IMR-90 (cell line): ENCODE measurements around the gene ERBB4. TPM values are rescaled to one million over a fixed set of nuclear protein-coding genes. Genes with fewer than 3 reads are reported as not detected.

Experiments
- ATAC-seq: fragments of 200-7000 bp; cut with Tn5 transposase; 2 replicates; pipeline ENCODE4 v1.9.1; 2020; ENCODE audit warnings: low read depth, mild to moderate bottlenecking, moderate library complexity
- BruUV-seq: library from RNA; stranded (reverse); fragments of 400-500 nt; replicated peaks from 2 replicates; lab custom pipeline; 2021; lab: Mats Ljungman, UMichigan
- CTCF ChIA-PET: fragments of 300-600 bp; formaldehyde crosslinking; extraction: SDS; loops from one replicate; lab custom pipeline; 2021; ENCODE audit warnings: antibody characterized with exemption; lab: Yijun Ruan, JAX
- POLR2A ChIA-PET: fragments of 300-600 bp; sonication (Branson Sonifier 250); formaldehyde crosslinking; loops from one replicate; lab custom pipeline; 2022; ENCODE audit warnings: antibody characterized with exemption; ENCODE audit not compliant: unreplicated experiment; lab: Charles Lee
- DNase-seq: peaks from one replicate; pipeline ENCODE4 v3.0.0; 2013
- H2AFZ ChIP-seq: replicated peaks from 2 replicates; pipeline ENCODE3; 2013; ENCODE audit warnings: low read length, mild to moderate bottlenecking; ENCODE audit not compliant: poor library complexity
- H2AK5ac ChIP-seq: 2 replicates; pipeline ENCODE4 v1.6.1; 2013; ENCODE audit warnings: low read depth, low read length, inconsistent platforms
- H2AK9ac ChIP-seq: replicated peaks from 2 replicates; pipeline ENCODE3; 2013; ENCODE audit warnings: mild to moderate bottlenecking, low read depth, low read length, moderate library complexity; ENCODE audit not compliant: poor library complexity
- H2BK120ac ChIP-seq: 2 replicates; pipeline ENCODE4 v1.6.1; 2013; ENCODE audit warnings: low read depth, low read length, inconsistent platforms
- H2BK15ac ChIP-seq: 3 replicates; pipeline ENCODE4 v1.6.1; 2013; ENCODE audit warnings: low read depth, low read length, inconsistent platforms
- H2BK20ac ChIP-seq: 2 replicates; pipeline ENCODE4 v1.6.1; 2013; ENCODE audit warnings: low read depth, mild to moderate bottlenecking, inconsistent platforms, low read length, moderate library complexity
- H2BK5ac ChIP-seq: 2 replicates; pipeline ENCODE4 v1.6.1; 2013; ENCODE audit warnings: mild to moderate bottlenecking, low read depth, low read length, inconsistent platforms; ENCODE audit not compliant: poor library complexity, severe bottlenecking
- H3K14ac ChIP-seq: replicated peaks from 2 replicates; pipeline ENCODE4 v1.6.1; 2013; ENCODE audit warnings: low read depth, low read length, inconsistent platforms
- H3K18ac ChIP-seq: 2 replicates; pipeline ENCODE4 v1.6.1; 2013; ENCODE audit warnings: low read depth, low read length, control low read depth
- H3K23ac ChIP-seq: 2 replicates; pipeline ENCODE4 v1.6.1; 2013; ENCODE audit warnings: low read depth, low read length, inconsistent platforms
- H3K27ac ChIP-seq: 2 replicates; pipeline ENCODE4 v1.5.1; 2013; ENCODE audit warnings: mild to moderate bottlenecking, control low read depth, low read length; ENCODE audit not compliant: insufficient read depth
- H3K27me3 ChIP-seq: 2 replicates; pipeline ENCODE4 v1.6.1; 2013; ENCODE audit warnings: low read length; ENCODE audit not compliant: control insufficient read depth, insufficient read depth
- H3K36me3 ChIP-seq: 2 replicates; pipeline ENCODE4 v1.6.1; 2013; ENCODE audit warnings: low read length, mixed read lengths; ENCODE audit not compliant: control insufficient read depth, insufficient read depth
- H3K4ac ChIP-seq: 2 replicates; pipeline ENCODE4 v1.6.1; 2013; ENCODE audit warnings: low read depth, low read length, inconsistent platforms
- H3K4me1 ChIP-seq: 2 replicates; pipeline ENCODE4 v1.6.1; 2013; ENCODE audit warnings: low read length, mixed read lengths; ENCODE audit not compliant: control insufficient read depth, insufficient read depth
- H3K4me2 ChIP-seq: 2 replicates; pipeline ENCODE4 v1.6.1; 2013; ENCODE audit warnings: low read depth, mild to moderate bottlenecking, control low read depth, low read length, moderate library complexity
- H3K4me3 ChIP-seq: 2 replicates; pipeline ENCODE4 v1.5.1; 2013; ENCODE audit warnings: low read depth, mild to moderate bottlenecking, control low read depth, low read length, moderate library complexity; ENCODE audit not compliant: insufficient read depth
- H3K56ac ChIP-seq: 2 replicates; pipeline ENCODE4 v1.6.1; 2013; ENCODE audit warnings: low read length, inconsistent platforms; ENCODE audit not compliant: insufficient read depth; ENCODE audit errors: extremely low read depth
- H3K79me1 ChIP-seq, 2 experiments: 2 replicates each; pipeline ENCODE4 v1.6.1; 2013; ENCODE audit warnings: low read length in 2 of 2, inconsistent platforms in 1 of 2, low read depth in 1 of 2
- H3K9ac ChIP-seq: 2 replicates; pipeline ENCODE4 v1.6.1; 2013; ENCODE audit warnings: low read depth, low read length, control low read depth
- H3K9me1 ChIP-seq: 2 replicates; pipeline ENCODE4 v1.6.1; 2013; ENCODE audit warnings: low read length, inconsistent platforms; ENCODE audit not compliant: insufficient read depth
- H3K9me3 ChIP-seq: 2 replicates; pipeline ENCODE4 v1.6.1; 2013; ENCODE audit warnings: low read length; ENCODE audit not compliant: control insufficient read depth, insufficient read depth
- H4K20me1 ChIP-seq: 2 replicates; pipeline ENCODE4 v1.6.1; 2013; ENCODE audit warnings: low read length, inconsistent platforms; ENCODE audit not compliant: insufficient read depth
- H4K5ac ChIP-seq: 2 replicates; pipeline ENCODE4 v1.6.1; 2013; ENCODE audit warnings: mild to moderate bottlenecking, low read depth, low read length, control low read depth
- H4K8ac ChIP-seq, 2 experiments: 2 replicates each; pipeline ENCODE4 v1.6.1; 2013; ENCODE audit warnings: low read depth in 2 of 2, low read length in 2 of 2, control low read depth in 1 of 2, inconsistent platforms in 1 of 2
- H4K91ac ChIP-seq: 2 replicates; pipeline ENCODE4 v1.6.1; 2013; ENCODE audit warnings: low read depth, low read length, inconsistent platforms; ENCODE audit not compliant: insufficient read depth
- BHLHE40 ChIP-seq: fragments of 150-350 bp; IDR thresholded peaks from 2 replicates; pipeline ENCODE4 v1.6.1; 2016; ENCODE audit warnings: mild to moderate bottlenecking, low read depth, low read length
- CEBPB ChIP-seq: IDR thresholded peaks from 2 replicates; pipeline ENCODE4 v1.6.1; 2012; ENCODE audit warnings: low read depth, low read length, improper control_type of control experiment
- CHD1 ChIP-seq: IDR thresholded peaks from 2 replicates; pipeline ENCODE4 v1.6.1; 2012; ENCODE audit warnings: low read depth, low read length, improper control_type of control experiment
- CTCF ChIP-seq: conservative IDR thresholded peaks from 2 replicates; pipeline ENCODE4 v1.5.1; 2012; ENCODE audit warnings: mild to moderate bottlenecking, low read depth, low read length, improper control_type of control experiment
- ELK1 ChIP-seq: fragments of 150-350 bp; IDR thresholded peaks from 2 replicates; pipeline ENCODE4 v1.6.1; 2016; ENCODE audit warnings: low read depth, mild to moderate bottlenecking, low read length, moderate library complexity, borderline replicate concordance
- FOS ChIP-seq: fragments of 150-350 bp; IDR thresholded peaks from 2 replicates; pipeline ENCODE4 v1.6.1; 2016; ENCODE audit warnings: low read depth, low read length
- MAFK ChIP-seq: IDR thresholded peaks from 2 replicates; pipeline ENCODE4 v1.6.1; 2012; ENCODE audit warnings: low read depth, low read length, improper control_type of control experiment
- MAZ ChIP-seq: IDR thresholded peaks from 2 replicates; pipeline ENCODE4 v1.6.1; 2012; ENCODE audit warnings: low read depth, mild to moderate bottlenecking, low read length, improper control_type of control experiment, moderate library complexity, borderline replicate concordance
- MXI1 ChIP-seq: IDR thresholded peaks from 2 replicates; pipeline ENCODE4 v1.6.1; 2012; ENCODE audit warnings: low read depth, mild to moderate bottlenecking, low read length, moderate library complexity, borderline replicate concordance
- NFE2L2 ChIP-seq: fragments of 150-350 bp; IDR thresholded peaks from 2 replicates; pipeline ENCODE4 v1.6.1; 2016; ENCODE audit warnings: low read depth, mild to moderate bottlenecking, low read length
- POLR2A ChIP-seq: IDR thresholded peaks from 2 replicates; pipeline ENCODE4 v1.6.1; 2012; ENCODE audit warnings: mild to moderate bottlenecking, low read depth, low read length
- RAD21 ChIP-seq: IDR thresholded peaks from 2 replicates; pipeline ENCODE4 v1.6.1; 2012; ENCODE audit warnings: low read length, improper control_type of control experiment
- RCOR1 ChIP-seq: IDR thresholded peaks from 2 replicates; pipeline ENCODE4 v1.6.1; 2012; ENCODE audit warnings: mild to moderate bottlenecking, low read length, improper control_type of control experiment; ENCODE audit not compliant: insufficient replicate concordance
- RFX5 ChIP-seq: IDR thresholded peaks from 2 replicates; pipeline ENCODE4 v1.8.0; 2012; ENCODE audit warnings: low read depth, mild to moderate bottlenecking, low read length, moderate library complexity
- SMC3 ChIP-seq: fragments of 150-350 bp; IDR thresholded peaks from 2 replicates; pipeline ENCODE4 v1.6.1; 2016; ENCODE audit warnings: low read depth, mild to moderate bottlenecking, antibody characterized with exemption, low read length, moderate library complexity
- USF2 ChIP-seq: fragments of 150-350 bp; IDR thresholded peaks from 2 replicates; pipeline ENCODE4 v1.6.1; 2017; ENCODE audit warnings: mild to moderate bottlenecking, antibody characterized with exemption, low read length, low read depth
- WGBS, 2 experiments: methylation state at CpG; one replicate each; pipeline versions ENCODE4 v1.1.5 to v1.1.7; 2013; ENCODE audit warnings: missing lambda C conversion rate in 2 of 2; ENCODE audit not compliant: insufficient read length in 1 of 2; ENCODE audit errors: extremely low coverage in 2 of 2; 5-methylcytosine and 5-hydroxymethylcytosine counted together
- dilution Hi-C: fragments of 300-500 bp; cut with HindIII; formaldehyde crosslinking; loops from one replicate; pipeline ENCODE4 v1.14.3; 2018; ENCODE audit warnings: low sequenced_read_pairs; ENCODE audit not compliant: unreplicated experiment
- in situ Hi-C: fragments of 300-500 bp; cut with MboI; formaldehyde crosslinking; loops from 3 replicates; pipeline ENCODE4 v1.14.3; 2019; ENCODE audit warnings: low sequenced_read_pairs, inconsistent platforms, mixed read lengths
- intact Hi-C: fragments of 100-400 bp; cut with micrococcal nuclease; formaldehyde crosslinking; loops from 2 replicates; pipeline ENCODE4 v1.10.0; 2022
- polyA plus RNA-seq, 3 experiments: library from polyadenylated mRNA; depleted of rRNA; stranded (reverse); fragments of >200 nt; gene quantifications; 2 replicates each; pipeline ENCODE4 v1.2.3, GENCODE V29; 2012; ENCODE audit warnings: low replicate concordance in 1 of 3
- total RNA-seq: library from RNA; depleted of rRNA; stranded (reverse); fragments of >200 nt; gene quantifications from 2 replicates; pipeline ENCODE4 v1.2.3, GENCODE V29; 2012

The ERBB4 gene
- total and polyA plus RNA-seq, 2 of the 4 experiments (the other 2 are of a cell fraction), result not detected

DNA sequence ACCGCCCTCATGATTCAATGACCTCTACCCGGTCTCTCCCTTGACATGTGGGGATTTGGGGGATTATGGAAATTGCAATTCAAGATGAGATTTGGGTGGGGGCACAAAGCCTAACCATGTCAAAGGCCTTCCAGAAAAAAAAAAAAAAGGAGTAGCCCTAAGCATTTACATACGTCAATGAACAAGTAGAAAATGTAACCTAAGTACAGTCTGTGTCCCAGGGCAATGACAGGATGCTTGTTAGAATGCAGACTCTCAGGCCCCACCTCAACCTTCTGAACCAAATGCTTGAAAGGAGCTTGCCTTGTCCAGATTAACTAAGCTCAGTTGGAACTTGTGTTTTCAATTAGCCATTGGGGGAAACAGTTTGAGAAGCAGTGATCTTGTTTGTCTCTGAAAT is 1180.1 kb downstream of the ERBB4 start:
- Histone ChIP-seq H3K56ac (no peak overlapping the region), H2BK120ac (no peak overlapping the region), H3K9me1 (no peaks in the 10 kb centered on the region), H3K14ac (no peak overlapping the region), H2AK5ac (no peak overlapping the region), H3K18ac (no peak overlapping the region), H3K79me1 (no peaks in the 10 kb centered on the region), H2AK9ac (no peak overlapping the region), H3K36me3 (no peaks in the 10 kb centered on the region), H3K27ac (no peak overlapping the region), H4K20me1 (no peaks in the 10 kb centered on the region), H2BK20ac (no peak overlapping the region), H3K4me2 (no peak overlapping the region), H3K9me3 (peaks cover 9% of the 10 kb centered on the region; the same call in 1 of the 2 replicates), H4K5ac (no peak overlapping the region), H3K4me3 (no peak overlapping the region), H2BK5ac (no peak overlapping the region), H3K9ac (no peak overlapping the region), H3K23ac (no peak overlapping the region), H4K91ac (no peak overlapping the region), H2BK15ac (no peak overlapping the region), H3K27me3 (no peaks in the 10 kb centered on the region), H2AFZ (no peak overlapping the region), H3K4me1 (no peaks in the 10 kb centered on the region), H4K8ac (no peak overlapping the region), H3K4ac (no peak overlapping the region)
- no CpG with 5 or more reads among the region's 3 CpGs for WGBS, 2 experiments
- intact Hi-C loops (no loop called here), in situ Hi-C loops (no loop called here), dilution Hi-C loops (no loop called here)
- ChIA-PET POLR2A (no interaction called here), CTCF (no interaction called here)
- no TSS peak for BruUV-seq
- ATAC-seq (no peak), DNase-seq (no peak)
- TF ChIP-seq RAD21 (no peak), CTCF (no peak), ELK1 (no peak), MXI1 (no peak), MAZ (no peak), POLR2A (no peak), RFX5 (no peak), CEBPB (no peak), USF2 (no peak), MAFK (no peak), CHD1 (no peak), NFE2L2 (no peak), SMC3 (no peak), FOS (no peak), BHLHE40 (no peak), RCOR1 (no peak)
